Skeletal muscle satellite cell (primary cell): Measurements from ENCODE around the gene STXBP6.
"Not testable (repeated sequence)": the region's sequence is repeated elsewhere in the genome, so short reads cannot be mapped to it uniquely, and the experiment has no call there.

Source experiments
- H3K27me3 ChIP-seq: 2 replicates; pipeline ENCODE4 v1.7.0; 2013; ENCODE audit warnings: low read length; ENCODE audit not compliant: control insufficient read depth, insufficient read depth
- H3K36me3 ChIP-seq: 2 replicates; pipeline ENCODE4 v1.7.0; 2013; ENCODE audit warnings: mild to moderate bottlenecking, control low read depth, low read length; ENCODE audit not compliant: insufficient read depth
- H3K4me1 ChIP-seq: 2 replicates; pipeline ENCODE4 v1.7.0; 2013; ENCODE audit warnings: low read length; ENCODE audit not compliant: control insufficient read depth, insufficient read depth
- H3K4me2 ChIP-seq: 2 replicates; pipeline ENCODE4 v1.7.0; 2013; ENCODE audit warnings: mild to moderate bottlenecking, low read length
- H3K4me3 ChIP-seq: 2 replicates; pipeline ENCODE4 v1.7.0; 2013; ENCODE audit warnings: low read length
- H3K9ac ChIP-seq: 2 replicates; pipeline ENCODE4 v1.7.0; 2013; ENCODE audit warnings: mild to moderate bottlenecking, low read depth, low read length, moderate library complexity
- H3K9me3 ChIP-seq: replicated peaks from 2 replicates; pipeline ENCODE4 v1.7.0; 2013; ENCODE audit warnings: mild to moderate bottlenecking, control low read depth, low read length

Gene STXBP6

GRCh38 chr14:24813819-24814259 lies 236.1 kb downstream of the STXBP6 start:
- Histone ChIP-seq H3K4me1 (no peaks in the 10 kb centered on the region), H3K4me2 (no peak overlapping the region), H3K9ac (no peak overlapping the region), H3K27me3 (no peaks in the 10 kb centered on the region), H3K9me3 (no peaks in the 10 kb centered on the region), H3K36me3 (no peaks in the 10 kb centered on the region), H3K4me3 (no peak overlapping the region)

- no peak overlapping the region for H3K9ac ChIP-seq
- H3K4me2 ChIP-seq, result no peak overlapping the region
- no peaks in the 10 kb centered on the region for H3K27me3 ChIP-seq
- no peak overlapping the region for H3K4me3 ChIP-seq
- no peaks in the 10 kb centered on the region for H3K4me1 ChIP-seq
- H3K36me3 ChIP-seq, result no peaks in the 10 kb centered on the region
- no peaks in the 10 kb centered on the region for H3K9me3 ChIP-seq
These were observed 236.7 kb downstream of the STXBP6 start for GRCh38 chr14:24813089-24813815.

GRCh38 chr14:24809135-24809534 lies 240.8 kb downstream of the STXBP6 start:
- Histone ChIP-seq H3K4me3 (no peak overlapping the region), H3K27me3 (no peaks in the 10 kb centered on the region), H3K9me3 (no peaks in the 10 kb centered on the region), H3K4me1 (no peaks in the 10 kb centered on the region), H3K4me2 (no peak overlapping the region), H3K36me3 (no peaks in the 10 kb centered on the region), H3K9ac (no peak overlapping the region)

- Histone ChIP-seq H3K9ac (no peak overlapping the region), H3K27me3 (no peaks in the 10 kb centered on the region), H3K9me3 (no peaks in the 10 kb centered on the region), H3K36me3 (no peaks in the 10 kb centered on the region), H3K4me1 (no peaks in the 10 kb centered on the region), H3K4me3 (no peak overlapping the region), H3K4me2 (no peak overlapping the region)
These were observed 241.5 kb downstream of the STXBP6 start for GRCh38 chr14:24808412-24808811.

- H3K4me2 ChIP-seq, result no peak overlapping the region
- no peak overlapping the region for H3K4me3 ChIP-seq
- no peaks in the 10 kb centered on the region for H3K27me3 ChIP-seq
- H3K9me3 ChIP-seq, result no peaks in the 10 kb centered on the region
- no peaks in the 10 kb centered on the region for H3K36me3 ChIP-seq
- no peak overlapping the region for H3K9ac ChIP-seq
- no peaks in the 10 kb centered on the region for H3K4me1 ChIP-seq
These were observed 243.8 kb downstream of the STXBP6 start for GRCh38 chr14:24806061-24806678.

- Histone ChIP-seq H3K27me3 (no peaks in the 10 kb centered on the region), H3K4me1 (no peaks in the 10 kb centered on the region), H3K36me3 (no peaks in the 10 kb centered on the region), H3K4me3 (no peak overlapping the region), H3K9ac (no peak overlapping the region), H3K4me2 (no peak overlapping the region), H3K9me3 (no peaks in the 10 kb centered on the region)
These were observed 245.3 kb downstream of the STXBP6 start for GRCh38 chr14:24804552-24805212.

- Histone ChIP-seq H3K27me3 (no peaks in the 10 kb centered on the region), H3K9me3 (no peaks in the 10 kb centered on the region), H3K9ac (no peak overlapping the region), H3K4me3 (no peak overlapping the region), H3K4me2 (no peak overlapping the region), H3K36me3 (no peaks in the 10 kb centered on the region), H3K4me1 (no peaks in the 10 kb centered on the region)
These were observed 245.9 kb downstream of the STXBP6 start for GRCh38 chr14:24803933-24804494.

GRCh38 chr14:24803426-24803825 lies 246.5 kb downstream of the STXBP6 start:
- H3K4me2 ChIP-seq, H3K4me3 ChIP-seq, H3K36me3 ChIP-seq, H3K9me3 ChIP-seq, H3K27me3 ChIP-seq, H3K4me1 ChIP-seq, H3K9ac ChIP-seq: not testable (repeated sequence)

GRCh38 chr14:24802236-24802635 lies 247.7 kb downstream of the STXBP6 start:
- no peak overlapping the region for H3K4me2 ChIP-seq
- H3K9me3 ChIP-seq, result no peaks in the 10 kb centered on the region
- H3K9ac ChIP-seq, result no peak overlapping the region
- H3K4me1 ChIP-seq, result no peaks in the 10 kb centered on the region
- H3K4me3 ChIP-seq, result no peak overlapping the region
- no peaks in the 10 kb centered on the region for H3K36me3 ChIP-seq
- no peaks in the 10 kb centered on the region for H3K27me3 ChIP-seq

GRCh38 chr14:24801024-24801423 lies 248.9 kb downstream of the STXBP6 start:
- Histone ChIP-seq H3K9me3 (no peaks in the 10 kb centered on the region), H3K27me3 (no peaks in the 10 kb centered on the region), H3K4me3 (no peak overlapping the region), H3K4me1 (no peaks in the 10 kb centered on the region), H3K9ac (no peak overlapping the region), H3K4me2 (no peak overlapping the region), H3K36me3 (no peaks in the 10 kb centered on the region)

GRCh38 chr14:24798911-24799462 lies 251.0 kb downstream of the STXBP6 start:
- H3K27me3 ChIP-seq, result no peaks in the 10 kb centered on the region
- no peaks in the 10 kb centered on the region for H3K36me3 ChIP-seq
- no peaks in the 10 kb centered on the region for H3K9me3 ChIP-seq
- H3K4me2 ChIP-seq, result no peak overlapping the region
- no peak overlapping the region for H3K9ac ChIP-seq
- H3K4me3 ChIP-seq, result no peak overlapping the region
- H3K4me1 ChIP-seq, result no peaks in the 10 kb centered on the region
